Endothelial cell of umbilical vein (primary cell): ENCODE measurements around the gene SLC38A1. TPM values are rescaled to one million over a fixed set of nuclear protein-coding genes. Genes with fewer than 3 reads are reported as not detected.

Experiments used
- BruUV-seq: library from RNA; stranded (reverse); fragments of 400-500 nt; replicated peaks from 2 replicates; lab custom pipeline; 2021; lab: Mats Ljungman, UMichigan
- CTCF ChIA-PET: fragments of 300-600, 350-600 bp; sonication (Branson Sonifier 250); formaldehyde crosslinking; loops from one replicate; lab custom pipeline; 2021; ENCODE audit warnings: antibody characterized with exemption, inconsistent platforms; lab: Charles Lee
- POLR2A ChIA-PET: fragments of 300-600, 350-600 bp; sonication (Branson Sonifier 250); formaldehyde crosslinking; loops from one replicate; lab custom pipeline; 2021; ENCODE audit warnings: antibody characterized with exemption, inconsistent platforms; lab: Charles Lee
- DNase-seq: peaks from one replicate; pipeline ENCODE4 v3.0.0-alpha.2; 2011; ENCODE audit warnings: low read depth, low spot score
- FAIRE-seq: peaks from 2 replicates; lab custom pipeline; 2011; peaks lifted over from hg19 to GRCh38; lab: Jason Lieb, UNC
- H2AFZ ChIP-seq: 2 replicates; pipeline ENCODE4 v1.6.0; 2012; ENCODE audit warnings: low read depth, low read length, control low read depth, inconsistent platforms
- H3K27ac ChIP-seq: 2 replicates; pipeline ENCODE4 v1.5.1; 2011; ENCODE audit warnings: low read depth, mild to moderate bottlenecking, control low read depth, low read length, moderate library complexity; ENCODE audit not compliant: insufficient read depth
- H3K27me3 ChIP-seq, 2 experiments: 2 replicates each; pipeline versions ENCODE4 v1.6.0 to v1.6.1; 2011; ENCODE audit warnings: low read length in 2 of 2, mixed read lengths in 1 of 2; ENCODE audit not compliant: control insufficient read depth in 2 of 2, insufficient read depth in 2 of 2
- H3K36me3 ChIP-seq, 2 experiments: 2 replicates in 1 of 2; 3 replicates in 1 of 2; pipeline ENCODE4 v1.5.1; 2011; ENCODE audit warnings: low read length in 2 of 2, mild to moderate bottlenecking in 1 of 2, moderate library complexity in 1 of 2; ENCODE audit not compliant: control insufficient read depth in 2 of 2, insufficient read depth in 2 of 2; ENCODE audit errors: extremely low read depth in 1 of 2
- H3K4me1 ChIP-seq: 3 replicates; pipeline ENCODE4 v1.5.1; 2011; ENCODE audit warnings: mild to moderate bottlenecking, low read length; ENCODE audit not compliant: control insufficient read depth, insufficient read depth; ENCODE audit errors: extremely low read depth
- H3K4me2 ChIP-seq: 2 replicates; pipeline ENCODE4 v1.6.1; 2011; ENCODE audit warnings: low read length, control low read depth, mixed read lengths; ENCODE audit not compliant: insufficient read depth
- H3K4me3 ChIP-seq, 3 experiments: fragments of 200-600 bp in 1 of 3; sonication (generic), shearing (Covaris generic) in 1 of 3; replicated peaks in 1 of 3; 2 replicates each; pipeline ENCODE4 v1.5.1; 2011 to 2016; ENCODE audit warnings: control low read depth in 3 of 3, low read length in 3 of 3, mild to moderate bottlenecking in 2 of 3, inconsistent platforms in 1 of 3, low read depth in 1 of 3, moderate library complexity in 1 of 3; ENCODE audit not compliant: insufficient read depth in 1 of 3
- H3K79me2 ChIP-seq: 2 replicates; pipeline ENCODE4 v1.6.0; 2012; ENCODE audit warnings: low read length, inconsistent platforms; ENCODE audit not compliant: control insufficient read depth, insufficient read depth
- H3K9ac ChIP-seq: replicated peaks from 2 replicates; pipeline ENCODE3; 2011; ENCODE audit warnings: low read length, control low read depth; ENCODE audit not compliant: insufficient read depth; ENCODE audit errors: extremely low read depth
- H3K9me1 ChIP-seq: replicated peaks from 3 replicates; pipeline ENCODE4 v1.6.0; 2011; ENCODE audit warnings: mild to moderate bottlenecking, low read length; ENCODE audit not compliant: control insufficient read depth, insufficient read depth; ENCODE audit errors: extremely low read depth
- H3K9me3 ChIP-seq: replicated peaks from 2 replicates; pipeline ENCODE4 v1.5.1; 2012; ENCODE audit warnings: low read length, inconsistent platforms; ENCODE audit not compliant: control insufficient read depth, insufficient read depth
- H4K20me1 ChIP-seq: replicated peaks from 2 replicates; pipeline ENCODE3; 2011; ENCODE audit warnings: mild to moderate bottlenecking, low read length; ENCODE audit not compliant: control insufficient read depth, insufficient read depth; ENCODE audit errors: extremely low read depth
- CTCF ChIP-seq, 2 donors: IDR thresholded peaks; 1 replicate in 1 of 2; 2 replicates in 1 of 2; pipeline ENCODE4 v1.5.1; 2011; ENCODE audit warnings: low read length in 2 of 2, mild to moderate bottlenecking in 2 of 2, moderate library complexity in 2 of 2, control low read depth in 1 of 2, inconsistent platforms in 1 of 2, low read depth in 1 of 2; ENCODE audit not compliant: insufficient read depth in 1 of 2; ENCODE audit errors: extremely low read depth in 1 of 2
- EZH2 ChIP-seq: IDR thresholded peaks from 2 replicates; pipeline ENCODE4 v1.6.1; 2012; ENCODE audit warnings: borderline replicate concordance, low read depth, mild to moderate bottlenecking, moderate library complexity, low read length, inconsistent platforms; ENCODE audit not compliant: severe bottlenecking
- FOS ChIP-seq: IDR thresholded peaks from 2 replicates; pipeline ENCODE4 v1.6.1; 2011; ENCODE audit warnings: mild to moderate bottlenecking, low read length, moderate library complexity, borderline replicate concordance; ENCODE audit not compliant: insufficient read depth
- GATA2 ChIP-seq: IDR thresholded peaks from 2 replicates; pipeline ENCODE4 v1.7.0; 2011; ENCODE audit warnings: low read depth, mild to moderate bottlenecking, moderate library complexity, mixed read lengths, low read length; ENCODE audit not compliant: insufficient read length, insufficient read depth
- JUN ChIP-seq: IDR thresholded peaks from 2 replicates; pipeline ENCODE4 v1.6.1; 2011; ENCODE audit warnings: borderline replicate concordance, low read depth; ENCODE audit not compliant: insufficient read length, insufficient read depth
- MYC ChIP-seq: IDR thresholded peaks from one replicate; pipeline ENCODE4 v1.6.1; 2011; ENCODE audit warnings: mild to moderate bottlenecking, low read depth, low read length
- POLR2A ChIP-seq: IDR thresholded peaks from 2 replicates; pipeline ENCODE4 v1.6.1; 2012; ENCODE audit warnings: low read depth, mild to moderate bottlenecking, control low read depth, low read length
- POLR2AphosphoS5 ChIP-seq: IDR thresholded peaks from 2 replicates; pipeline ENCODE4 v1.6.1; 2012; ENCODE audit warnings: low read depth, mild to moderate bottlenecking, control low read depth, low read length, moderate library complexity; ENCODE audit not compliant: insufficient read depth
- dilution Hi-C: fragments of 300-500 bp; cut with MboI; formaldehyde crosslinking; loops from one replicate; pipeline ENCODE4 v1.15.0; 2019; ENCODE audit warnings: low sequenced_read_pairs; ENCODE audit not compliant: extremely low pct_ligation_motif_present
- intact Hi-C: fragments of 100-400 bp; cut with micrococcal nuclease; formaldehyde crosslinking; loops from one replicate; pipeline ENCODE4 v1.10.0; 2022
- polyA plus RNA-seq, 4 experiments: library from polyadenylated mRNA; depleted of rRNA in 3 of 4; stranded (reverse) in 3 of 4; unstranded in 1 of 4; fragments of >200 nt; gene quantifications; 2 replicates each; pipeline versions ENCODE4 v1.2.1 to v1.2.3, GENCODE V29; 2011 to 2012; ENCODE audit warnings: missing spikeins in 1 of 4
- total RNA-seq: library from RNA; stranded (reverse); gene quantifications from 2 replicates; pipeline ENCODE4 v1.2.3, GENCODE V29; 2021
- TF ChIP-seq, protein P1 (sequence below): IDR thresholded peaks from 2 replicates; pipeline ENCODE4 v1.6.1; 2011; ENCODE audit not compliant: insufficient read depth, insufficient read length

SLC38A1 gene
- total and polyA plus RNA-seq, 2 donors (not counting 3 experiments of a cell fraction or from before 2014, with no cell fraction given), result 23.6 to 86.4 TPM

DNA sequence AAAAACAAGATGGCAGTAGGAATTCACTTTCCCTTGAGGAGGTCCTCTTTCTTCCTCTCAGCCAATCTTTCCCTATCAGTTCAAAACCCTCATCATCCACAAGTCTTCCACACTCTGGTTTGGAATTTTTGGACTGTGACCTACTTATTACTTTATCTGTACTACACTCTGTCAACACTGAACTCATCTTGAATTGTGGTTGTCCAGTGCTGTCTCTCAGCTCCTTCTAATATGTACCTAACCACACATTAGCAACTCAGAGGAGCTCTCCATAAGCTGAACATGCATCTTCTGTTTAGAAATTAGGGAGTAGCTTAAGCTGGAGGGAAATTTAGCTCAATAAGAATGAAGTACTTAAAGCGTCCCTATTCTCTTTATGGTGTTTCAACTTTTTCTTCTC is 34.8 kb downstream of the SLC38A1 start:
- H4K20me1 ChIP-seq, result no peaks in the 10 kb centered on the region
- peaks cover 66% of the 10 kb centered on the region for H3K79me2 ChIP-seq
- no peaks in the 10 kb centered on the region for H3K27me3 ChIP-seq
- H3K4me1 ChIP-seq, result no peaks in the 10 kb centered on the region
- no peak overlapping the region for H3K27ac ChIP-seq
- intact Hi-C loops, result no loop called here
- no peak overlapping the region for H3K4me2 ChIP-seq
- no TSS peak for BruUV-seq
- no peak overlapping the region for H3K9ac ChIP-seq
- DNase-seq (no peak), FAIRE-seq (no peak)
- dilution Hi-C loops, result no loop called here
- ChIA-PET CTCF (interaction anchor here (0.7 to 0.8 kb wide), 2 partner anchors 12 to 32 kb away, joined by 3 read pairs; no protein-coding TSS in a partner anchor), POLR2A (no interaction called here)
- TF ChIP-seq MYC, result no peak
- TF ChIP-seq GATA2, result no peak
- TF ChIP-seq POLR2AphosphoS5, result no peak
- no peak for TF ChIP-seq EZH2
- no peak for TF ChIP-seq FOS
- TF ChIP-seq JUN, result no peak
- no peak for TF ChIP-seq CTCF (IDR thresholded peaks at IDR 0.05; ENCODE audit: extremely low read depth in 1 of 2, insufficient read depth in 1 of 2, low read depth in 1 of 2, low read length in 2 of 2)
- TF ChIP-seq, protein P1, sequence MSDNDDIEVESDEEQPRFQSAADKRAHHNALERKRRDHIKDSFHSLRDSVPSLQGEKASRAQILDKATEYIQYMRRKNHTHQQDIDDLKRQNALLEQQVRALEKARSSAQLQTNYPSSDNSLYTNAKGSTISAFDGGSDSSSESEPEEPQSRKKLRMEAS, result no peak
- TF ChIP-seq POLR2A, result no peak
- H2AFZ ChIP-seq, result no peak overlapping the region
- H3K9me1 ChIP-seq, result no peaks in the 10 kb centered on the region
- no peaks in the 10 kb centered on the region for H3K9me3 ChIP-seq
- H3K4me3 ChIP-seq, result no peak overlapping the region
- peaks cover 0 to 5% of the 10 kb centered on the region in 2 experiments for H3K36me3 ChIP-seq
